Loucy (cell line): ENCODE results near the gene OTUB2.

Source experiments
- H2AFZ ChIP-seq: fragments of 200-600 bp; sonication (generic); 2 replicates; pipeline ENCODE4 v1.6.0; 2016; ENCODE audit warnings: antibody characterized with exemption, mild to moderate bottlenecking, low read length, moderate library complexity
- H3F3A ChIP-seq: fragments of 200-600 bp; 2 replicates; pipeline ENCODE4 v1.6.0; 2016; ENCODE audit warnings: antibody characterized with exemption, low read depth, mild to moderate bottlenecking
- H3K27me3 ChIP-seq: fragments of 200-600 bp; sonication (generic); 2 replicates; pipeline ENCODE4 v1.6.1; 2014; ENCODE audit warnings: low read length, mild to moderate bottlenecking; ENCODE audit not compliant: insufficient read depth, poor library complexity, severe bottlenecking
- H3K36me3 ChIP-seq: fragments of 200-600 bp; sonication (generic); 2 replicates; pipeline ENCODE4 v1.6.1; 2016; ENCODE audit warnings: low read length; ENCODE audit not compliant: insufficient read depth
- H3K4me1 ChIP-seq: fragments of 200-600 bp; sonication (generic); 2 replicates; pipeline ENCODE4 v1.5.1; 2014; ENCODE audit warnings: low read length, mild to moderate bottlenecking; ENCODE audit not compliant: insufficient read depth, poor library complexity, severe bottlenecking
- H3K4me2 ChIP-seq: fragments of 200-600 bp; sonication (generic); 2 replicates; pipeline ENCODE4 v1.6.0; 2014; ENCODE audit warnings: antibody characterized with exemption, low read length, low read depth, mild to moderate bottlenecking; ENCODE audit not compliant: poor library complexity, severe bottlenecking
- H3K4me3 ChIP-seq: fragments of 200-600 bp; sonication (generic); 2 replicates; pipeline ENCODE4 v1.5.1; 2014; ENCODE audit warnings: low read length, mild to moderate bottlenecking, mixed read lengths; ENCODE audit not compliant: poor library complexity, severe bottlenecking
- H3K79me2 ChIP-seq: fragments of 200-600 bp; sonication (generic); 2 replicates; pipeline ENCODE4 v1.6.1; 2014; ENCODE audit warnings: low read length; ENCODE audit not compliant: insufficient read depth
- H3K9ac ChIP-seq: fragments of 200-600 bp; sonication (generic); 2 replicates; pipeline ENCODE4 v1.6.0; 2014; ENCODE audit warnings: mild to moderate bottlenecking, low read depth, low read length, moderate library complexity; ENCODE audit not compliant: poor library complexity, severe bottlenecking
- H3K9me2 ChIP-seq: fragments of 200-600 bp; sonication (generic); replicated peaks from 2 replicates; pipeline ENCODE4 v1.6.1; 2016; ENCODE audit warnings: low read depth, low read length, mixed read lengths
- H3K9me3 ChIP-seq: fragments of 200-600 bp; sonication (generic); 2 replicates; pipeline ENCODE4 v1.6.1; 2014; ENCODE audit warnings: mild to moderate bottlenecking, antibody characterized with exemption, low read length, low read depth; ENCODE audit not compliant: insufficient read depth
- H4K20me1 ChIP-seq: fragments of 200-600 bp; sonication (generic); 2 replicates; pipeline ENCODE4 v1.6.0; 2014; ENCODE audit warnings: antibody characterized with exemption, low read length, mild to moderate bottlenecking; ENCODE audit not compliant: insufficient read depth, poor library complexity, severe bottlenecking
- EZH2phosphoT487 ChIP-seq: fragments of 200-600 bp; IDR thresholded peaks from 2 replicates; pipeline ENCODE4 v1.6.1; 2018; ENCODE audit warnings: antibody characterized with exemption, mild to moderate bottlenecking, moderate library complexity, borderline replicate concordance
- TF ChIP-seq, protein P1 (sequence below): fragments of 200-600 bp; sonication (generic); conservative IDR thresholded peaks from 2 replicates; pipeline ENCODE4 v1.5.1; 2014; ENCODE audit warnings: mild to moderate bottlenecking, antibody characterized with exemption, low read length

OTUB2 gene

DNA sequence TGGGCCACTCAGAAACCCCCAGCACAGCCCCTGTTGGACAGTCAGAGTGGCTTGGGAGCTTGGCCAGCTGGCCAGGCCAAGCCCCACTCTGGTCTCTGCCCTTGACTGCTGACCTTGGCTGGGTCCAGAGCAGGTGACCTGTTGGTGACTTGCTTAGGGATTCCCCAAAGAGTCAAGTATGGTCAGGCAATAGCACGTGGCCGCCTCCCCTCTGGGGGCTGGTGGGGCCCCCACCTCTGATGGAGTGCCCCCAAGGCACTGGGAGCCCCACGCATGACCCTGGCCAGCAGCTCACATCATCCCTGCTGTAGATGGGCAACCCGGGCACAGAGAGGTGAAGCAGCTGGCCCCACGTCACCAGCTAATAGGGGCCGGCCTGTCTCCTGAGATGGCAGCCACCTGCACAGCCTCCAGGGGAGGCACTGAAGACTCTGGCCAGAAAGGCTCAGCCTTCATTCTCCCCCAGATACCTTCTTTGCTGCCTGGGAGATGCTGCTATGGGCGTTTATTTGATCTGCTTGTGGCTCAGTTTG, 27.2 kb upstream of the OTUB2 start:
- no peaks in the 10 kb centered on the region for H3K79me2 ChIP-seq
- H3K4me2 ChIP-seq = no peak overlapping the region
- no peak overlapping the region for H3K9ac ChIP-seq
- H3K9me2 ChIP-seq = no peaks in the 10 kb centered on the region
- H3F3A ChIP-seq = no peaks in the 10 kb centered on the region
- no peaks in the 10 kb centered on the region for H4K20me1 ChIP-seq
- H3K27me3 ChIP-seq = no peaks in the 10 kb centered on the region
- no peak overlapping the region for H2AFZ ChIP-seq
- no peak for TF ChIP-seq EZH2phosphoT487
- H3K4me1 ChIP-seq = no peaks in the 10 kb centered on the region
- H3K4me3 ChIP-seq = no peak overlapping the region
- H3K36me3 ChIP-seq = no peaks in the 10 kb centered on the region
- H3K9me3 ChIP-seq = no peaks in the 10 kb centered on the region

DNA sequence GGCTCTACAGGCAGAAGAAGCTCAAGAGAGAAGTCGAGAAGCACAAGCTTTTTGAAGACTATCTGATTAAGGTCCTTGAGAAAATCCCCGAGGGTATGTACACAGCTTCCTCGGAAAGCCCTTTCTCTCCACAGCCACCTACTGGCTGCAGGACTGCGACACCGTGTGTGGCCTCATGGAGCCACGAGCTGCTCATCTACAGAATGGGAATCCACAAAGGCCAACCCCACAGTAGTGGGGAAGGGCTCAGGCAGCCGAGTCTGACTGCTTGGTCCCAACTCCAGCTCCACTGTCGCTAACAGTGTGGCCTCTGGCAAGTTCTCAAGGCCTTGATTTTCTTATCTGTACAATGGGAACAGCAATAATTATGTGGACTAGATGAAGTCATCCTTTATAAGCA, 26.6 kb upstream of the OTUB2 start:
- Histone ChIP-seq H3K9me3 (no peaks in the 10 kb centered on the region), H3K36me3 (no peaks in the 10 kb centered on the region), H3K4me2 (no peak overlapping the region), H3K27me3 (no peaks in the 10 kb centered on the region), H2AFZ (no peak overlapping the region), H3K79me2 (no peaks in the 10 kb centered on the region), H4K20me1 (no peaks in the 10 kb centered on the region), H3F3A (no peaks in the 10 kb centered on the region), H3K4me1 (no peaks in the 10 kb centered on the region), H3K4me3 (no peak overlapping the region), H3K9me2 (no peaks in the 10 kb centered on the region), H3K9ac (no peak overlapping the region)
- TF ChIP-seq EZH2phosphoT487 = no peak
- TF ChIP-seq, protein P1, sequence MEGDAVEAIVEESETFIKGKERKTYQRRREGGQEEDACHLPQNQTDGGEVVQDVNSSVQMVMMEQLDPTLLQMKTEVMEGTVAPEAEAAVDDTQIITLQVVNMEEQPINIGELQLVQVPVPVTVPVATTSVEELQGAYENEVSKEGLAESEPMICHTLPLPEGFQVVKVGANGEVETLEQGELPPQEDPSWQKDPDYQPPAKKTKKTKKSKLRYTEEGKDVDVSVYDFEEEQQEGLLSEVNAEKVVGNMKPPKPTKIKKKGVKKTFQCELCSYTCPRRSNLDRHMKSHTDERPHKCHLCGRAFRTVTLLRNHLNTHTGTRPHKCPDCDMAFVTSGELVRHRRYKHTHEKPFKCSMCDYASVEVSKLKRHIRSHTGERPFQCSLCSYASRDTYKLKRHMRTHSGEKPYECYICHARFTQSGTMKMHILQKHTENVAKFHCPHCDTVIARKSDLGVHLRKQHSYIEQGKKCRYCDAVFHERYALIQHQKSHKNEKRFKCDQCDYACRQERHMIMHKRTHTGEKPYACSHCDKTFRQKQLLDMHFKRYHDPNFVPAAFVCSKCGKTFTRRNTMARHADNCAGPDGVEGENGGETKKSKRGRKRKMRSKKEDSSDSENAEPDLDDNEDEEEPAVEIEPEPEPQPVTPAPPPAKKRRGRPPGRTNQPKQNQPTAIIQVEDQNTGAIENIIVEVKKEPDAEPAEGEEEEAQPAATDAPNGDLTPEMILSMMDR = no peak

DNA sequence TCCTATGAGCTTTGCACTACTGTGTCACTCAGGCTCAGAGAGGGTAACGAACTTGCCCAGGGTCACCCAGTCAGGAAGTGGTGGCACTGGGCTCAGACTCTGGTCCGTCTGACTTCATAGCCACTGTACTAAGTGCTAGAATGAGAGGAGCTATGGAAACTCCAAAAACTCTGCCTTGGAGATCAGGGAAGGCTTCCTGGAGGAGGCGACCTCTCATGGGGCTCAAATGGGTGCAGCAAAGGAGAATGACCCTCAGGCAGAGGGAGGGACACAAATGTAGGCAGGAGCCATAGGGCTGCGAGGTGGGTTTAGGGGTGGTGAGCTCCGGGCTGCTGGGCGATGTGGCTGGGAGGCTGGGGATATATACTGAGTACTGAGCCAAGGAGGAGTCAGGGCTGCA, 25.9 kb upstream of the OTUB2 start:
- Histone ChIP-seq H3K27me3 (no peaks in the 10 kb centered on the region), H3K4me3 (no peak overlapping the region), H3K4me1 (no peaks in the 10 kb centered on the region), H3K9ac (no peak overlapping the region), H3K9me3 (no peaks in the 10 kb centered on the region), H3K4me2 (no peak overlapping the region), H3K36me3 (no peaks in the 10 kb centered on the region), H3K9me2 (no peaks in the 10 kb centered on the region), H2AFZ (no peak overlapping the region), H4K20me1 (no peaks in the 10 kb centered on the region), H3K79me2 (no peaks in the 10 kb centered on the region), H3F3A (no peaks in the 10 kb centered on the region)
- TF ChIP-seq, protein P1 = no peak
- TF ChIP-seq EZH2phosphoT487 = no peak

DNA sequence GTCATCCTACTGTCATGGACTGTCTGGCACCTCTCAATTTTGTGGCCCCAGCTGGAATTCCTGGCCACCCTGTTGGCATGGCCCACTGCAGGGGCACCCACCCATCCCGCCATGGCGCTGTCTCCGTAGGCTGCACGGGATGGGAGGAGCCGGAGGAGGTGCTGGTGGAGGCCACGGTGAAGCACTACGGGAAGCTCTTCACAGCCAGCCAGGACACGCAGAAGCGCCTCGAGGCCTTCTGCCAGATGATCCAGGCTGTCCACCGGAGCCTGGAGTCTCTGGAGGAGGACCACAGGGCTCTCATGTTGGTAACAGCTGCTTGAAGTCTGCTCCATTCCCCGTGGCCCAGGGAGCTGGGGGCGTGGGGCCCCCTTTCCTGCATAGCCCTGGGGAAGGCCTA, 25.1 kb upstream of the OTUB2 start:
- Histone ChIP-seq H3K4me3 (no peak overlapping the region), H3K4me1 (no peaks in the 10 kb centered on the region), H3F3A (no peaks in the 10 kb centered on the region), H3K4me2 (no peak overlapping the region), H3K9me2 (no peaks in the 10 kb centered on the region), H3K27me3 (no peaks in the 10 kb centered on the region), H3K9ac (no peak overlapping the region), H3K79me2 (no peaks in the 10 kb centered on the region), H4K20me1 (no peaks in the 10 kb centered on the region), H3K36me3 (no peaks in the 10 kb centered on the region), H3K9me3 (no peaks in the 10 kb centered on the region), H2AFZ (no peak overlapping the region)
- TF ChIP-seq, protein P1 = no peak
- no peak for TF ChIP-seq EZH2phosphoT487
